IMR-90 (cell line): ENCODE results near the gene CENPT. TPM values are rescaled to one million over a fixed set of nuclear protein-coding genes. Genes with fewer than 3 reads are reported as not detected.

Experiments used
- ATAC-seq: fragments of 200-7000 bp; cut with Tn5 transposase; 2 replicates; pipeline ENCODE4 v1.9.1; 2020; ENCODE audit warnings: low read depth, mild to moderate bottlenecking, moderate library complexity
- BruUV-seq: library from RNA; stranded (reverse); fragments of 400-500 nt; replicated peaks from 2 replicates; lab custom pipeline; 2021; lab: Mats Ljungman, UMichigan
- CTCF ChIA-PET: fragments of 300-600 bp; formaldehyde crosslinking; extraction: SDS; loops from one replicate; lab custom pipeline; 2021; ENCODE audit warnings: antibody characterized with exemption; lab: Yijun Ruan, JAX
- POLR2A ChIA-PET: fragments of 300-600 bp; sonication (Branson Sonifier 250); formaldehyde crosslinking; loops from one replicate; lab custom pipeline; 2022; ENCODE audit warnings: antibody characterized with exemption; ENCODE audit not compliant: unreplicated experiment; lab: Charles Lee
- DNase-seq: peaks from one replicate; pipeline ENCODE4 v3.0.0; 2013
- H2AFZ ChIP-seq: replicated peaks from 2 replicates; pipeline ENCODE3; 2013; ENCODE audit warnings: low read length, mild to moderate bottlenecking; ENCODE audit not compliant: poor library complexity
- H2AK5ac ChIP-seq: 2 replicates; pipeline ENCODE4 v1.6.1; 2013; ENCODE audit warnings: low read depth, low read length, inconsistent platforms
- H2AK9ac ChIP-seq: replicated peaks from 2 replicates; pipeline ENCODE3; 2013; ENCODE audit warnings: mild to moderate bottlenecking, low read depth, low read length, moderate library complexity; ENCODE audit not compliant: poor library complexity
- H2BK120ac ChIP-seq: 2 replicates; pipeline ENCODE4 v1.6.1; 2013; ENCODE audit warnings: low read depth, low read length, inconsistent platforms
- H2BK15ac ChIP-seq: 3 replicates; pipeline ENCODE4 v1.6.1; 2013; ENCODE audit warnings: low read depth, low read length, inconsistent platforms
- H2BK20ac ChIP-seq: 2 replicates; pipeline ENCODE4 v1.6.1; 2013; ENCODE audit warnings: low read depth, mild to moderate bottlenecking, inconsistent platforms, low read length, moderate library complexity
- H2BK5ac ChIP-seq: 2 replicates; pipeline ENCODE4 v1.6.1; 2013; ENCODE audit warnings: mild to moderate bottlenecking, low read depth, low read length, inconsistent platforms; ENCODE audit not compliant: poor library complexity, severe bottlenecking
- H3K14ac ChIP-seq: replicated peaks from 2 replicates; pipeline ENCODE4 v1.6.1; 2013; ENCODE audit warnings: low read depth, low read length, inconsistent platforms
- H3K18ac ChIP-seq: 2 replicates; pipeline ENCODE4 v1.6.1; 2013; ENCODE audit warnings: low read depth, low read length, control low read depth
- H3K23ac ChIP-seq: 2 replicates; pipeline ENCODE4 v1.6.1; 2013; ENCODE audit warnings: low read depth, low read length, inconsistent platforms
- H3K27ac ChIP-seq: 2 replicates; pipeline ENCODE4 v1.5.1; 2013; ENCODE audit warnings: mild to moderate bottlenecking, control low read depth, low read length; ENCODE audit not compliant: insufficient read depth
- H3K27me3 ChIP-seq: 2 replicates; pipeline ENCODE4 v1.6.1; 2013; ENCODE audit warnings: low read length; ENCODE audit not compliant: control insufficient read depth, insufficient read depth
- H3K36me3 ChIP-seq: 2 replicates; pipeline ENCODE4 v1.6.1; 2013; ENCODE audit warnings: low read length, mixed read lengths; ENCODE audit not compliant: control insufficient read depth, insufficient read depth
- H3K4ac ChIP-seq: 2 replicates; pipeline ENCODE4 v1.6.1; 2013; ENCODE audit warnings: low read depth, low read length, inconsistent platforms
- H3K4me1 ChIP-seq: 2 replicates; pipeline ENCODE4 v1.6.1; 2013; ENCODE audit warnings: low read length, mixed read lengths; ENCODE audit not compliant: control insufficient read depth, insufficient read depth
- H3K4me2 ChIP-seq: 2 replicates; pipeline ENCODE4 v1.6.1; 2013; ENCODE audit warnings: low read depth, mild to moderate bottlenecking, control low read depth, low read length, moderate library complexity
- H3K4me3 ChIP-seq: 2 replicates; pipeline ENCODE4 v1.5.1; 2013; ENCODE audit warnings: low read depth, mild to moderate bottlenecking, control low read depth, low read length, moderate library complexity; ENCODE audit not compliant: insufficient read depth
- H3K56ac ChIP-seq: 2 replicates; pipeline ENCODE4 v1.6.1; 2013; ENCODE audit warnings: low read length, inconsistent platforms; ENCODE audit not compliant: insufficient read depth; ENCODE audit errors: extremely low read depth
- H3K79me1 ChIP-seq, 2 experiments: 2 replicates each; pipeline ENCODE4 v1.6.1; 2013; ENCODE audit warnings: low read length in 2 of 2, inconsistent platforms in 1 of 2, low read depth in 1 of 2
- H3K9ac ChIP-seq: 2 replicates; pipeline ENCODE4 v1.6.1; 2013; ENCODE audit warnings: low read depth, low read length, control low read depth
- H3K9me1 ChIP-seq: 2 replicates; pipeline ENCODE4 v1.6.1; 2013; ENCODE audit warnings: low read length, inconsistent platforms; ENCODE audit not compliant: insufficient read depth
- H3K9me3 ChIP-seq: 2 replicates; pipeline ENCODE4 v1.6.1; 2013; ENCODE audit warnings: low read length; ENCODE audit not compliant: control insufficient read depth, insufficient read depth
- H4K20me1 ChIP-seq: 2 replicates; pipeline ENCODE4 v1.6.1; 2013; ENCODE audit warnings: low read length, inconsistent platforms; ENCODE audit not compliant: insufficient read depth
- H4K5ac ChIP-seq: 2 replicates; pipeline ENCODE4 v1.6.1; 2013; ENCODE audit warnings: mild to moderate bottlenecking, low read depth, low read length, control low read depth
- H4K8ac ChIP-seq, 2 experiments: 2 replicates each; pipeline ENCODE4 v1.6.1; 2013; ENCODE audit warnings: low read depth in 2 of 2, low read length in 2 of 2, control low read depth in 1 of 2, inconsistent platforms in 1 of 2
- H4K91ac ChIP-seq: 2 replicates; pipeline ENCODE4 v1.6.1; 2013; ENCODE audit warnings: low read depth, low read length, inconsistent platforms; ENCODE audit not compliant: insufficient read depth
- BHLHE40 ChIP-seq: fragments of 150-350 bp; IDR thresholded peaks from 2 replicates; pipeline ENCODE4 v1.6.1; 2016; ENCODE audit warnings: mild to moderate bottlenecking, low read depth, low read length
- CEBPB ChIP-seq: IDR thresholded peaks from 2 replicates; pipeline ENCODE4 v1.6.1; 2012; ENCODE audit warnings: low read depth, low read length, improper control_type of control experiment
- CHD1 ChIP-seq: IDR thresholded peaks from 2 replicates; pipeline ENCODE4 v1.6.1; 2012; ENCODE audit warnings: low read depth, low read length, improper control_type of control experiment
- CTCF ChIP-seq: conservative IDR thresholded peaks from 2 replicates; pipeline ENCODE4 v1.5.1; 2012; ENCODE audit warnings: mild to moderate bottlenecking, low read depth, low read length, improper control_type of control experiment
- FOS ChIP-seq: fragments of 150-350 bp; IDR thresholded peaks from 2 replicates; pipeline ENCODE4 v1.6.1; 2016; ENCODE audit warnings: low read depth, low read length
- MAFK ChIP-seq: IDR thresholded peaks from 2 replicates; pipeline ENCODE4 v1.6.1; 2012; ENCODE audit warnings: low read depth, low read length, improper control_type of control experiment
- MAZ ChIP-seq: IDR thresholded peaks from 2 replicates; pipeline ENCODE4 v1.6.1; 2012; ENCODE audit warnings: low read depth, mild to moderate bottlenecking, low read length, improper control_type of control experiment, moderate library complexity, borderline replicate concordance
- MXI1 ChIP-seq: IDR thresholded peaks from 2 replicates; pipeline ENCODE4 v1.6.1; 2012; ENCODE audit warnings: low read depth, mild to moderate bottlenecking, low read length, moderate library complexity, borderline replicate concordance
- NFE2L2 ChIP-seq: fragments of 150-350 bp; IDR thresholded peaks from 2 replicates; pipeline ENCODE4 v1.6.1; 2016; ENCODE audit warnings: low read depth, mild to moderate bottlenecking, low read length
- RAD21 ChIP-seq: IDR thresholded peaks from 2 replicates; pipeline ENCODE4 v1.6.1; 2012; ENCODE audit warnings: low read length, improper control_type of control experiment
- RCOR1 ChIP-seq: IDR thresholded peaks from 2 replicates; pipeline ENCODE4 v1.6.1; 2012; ENCODE audit warnings: mild to moderate bottlenecking, low read length, improper control_type of control experiment; ENCODE audit not compliant: insufficient replicate concordance
- RFX5 ChIP-seq: IDR thresholded peaks from 2 replicates; pipeline ENCODE4 v1.8.0; 2012; ENCODE audit warnings: low read depth, mild to moderate bottlenecking, low read length, moderate library complexity
- SMC3 ChIP-seq: fragments of 150-350 bp; IDR thresholded peaks from 2 replicates; pipeline ENCODE4 v1.6.1; 2016; ENCODE audit warnings: low read depth, mild to moderate bottlenecking, antibody characterized with exemption, low read length, moderate library complexity
- USF2 ChIP-seq: fragments of 150-350 bp; IDR thresholded peaks from 2 replicates; pipeline ENCODE4 v1.6.1; 2017; ENCODE audit warnings: mild to moderate bottlenecking, antibody characterized with exemption, low read length, low read depth
- WGBS, 2 experiments: methylation state at CpG; one replicate each; pipeline versions ENCODE4 v1.1.5 to v1.1.7; 2013; ENCODE audit warnings: missing lambda C conversion rate in 2 of 2; ENCODE audit not compliant: insufficient read length in 1 of 2; ENCODE audit errors: extremely low coverage in 2 of 2; 5-methylcytosine and 5-hydroxymethylcytosine counted together
- dilution Hi-C: fragments of 300-500 bp; cut with HindIII; formaldehyde crosslinking; loops from one replicate; pipeline ENCODE4 v1.14.3; 2018; ENCODE audit warnings: low sequenced_read_pairs; ENCODE audit not compliant: unreplicated experiment
- in situ Hi-C: fragments of 300-500 bp; cut with MboI; formaldehyde crosslinking; loops from 3 replicates; pipeline ENCODE4 v1.14.3; 2019; ENCODE audit warnings: low sequenced_read_pairs, inconsistent platforms, mixed read lengths
- intact Hi-C: fragments of 100-400 bp; cut with micrococcal nuclease; formaldehyde crosslinking; loops from 2 replicates; pipeline ENCODE4 v1.10.0; 2022
- polyA plus RNA-seq, 3 experiments: library from polyadenylated mRNA; depleted of rRNA; stranded (reverse); fragments of >200 nt; gene quantifications; 2 replicates each; pipeline ENCODE4 v1.2.3, GENCODE V29; 2012; ENCODE audit warnings: low replicate concordance in 1 of 3
- total RNA-seq: library from RNA; depleted of rRNA; stranded (reverse); fragments of >200 nt; gene quantifications from 2 replicates; pipeline ENCODE4 v1.2.3, GENCODE V29; 2012
- TF ChIP-seq, protein P1 (sequence below): fragments of 150-350 bp; IDR thresholded peaks from 2 replicates; pipeline ENCODE4 v1.6.1; 2016; ENCODE audit warnings: low read depth, mild to moderate bottlenecking, low read length, moderate library complexity, borderline replicate concordance

Gene CENPT
- total and polyA plus RNA-seq, 2 of the 4 experiments (the other 2 are of a cell fraction) = 33.3 to 83.1 TPM

- Histone ChIP-seq H2AK9ac (peak overlapping the region; percentile 89), H2BK5ac (no peak overlapping the region), H2BK15ac (no peak overlapping the region), H3K4me3 (peak overlapping the region; percentile 76), H3K79me1 (peaks cover 24 to 64% of the 10 kb centered on the region in 2 experiments), H3K4me2 (peak overlapping the region; percentile 98), H3K27me3 (no peaks in the 10 kb centered on the region), H2BK120ac (no peak overlapping the region), H3K9me1 (peaks cover 18% of the 10 kb centered on the region), H3K9me3 (no peaks in the 10 kb centered on the region), H3K27ac (no peak overlapping the region), H4K5ac (no peak overlapping the region), H3K56ac (no peak overlapping the region), H2AK5ac (no peak overlapping the region), H3K36me3 (peaks cover 9% of the 10 kb centered on the region), H3K4ac (peak overlapping the region; percentile 17), H4K91ac (no peak overlapping the region), H3K9ac (no peak overlapping the region), H4K8ac (no peak overlapping the region), H2BK20ac (no peak overlapping the region), H3K23ac (no peak overlapping the region), H2AFZ (peak overlapping the region; percentile 56), H4K20me1 (peaks cover 20% of the 10 kb centered on the region; the same call in 1 of the 2 replicates), H3K18ac (no peak overlapping the region), H3K14ac (no peak overlapping the region), H3K4me1 (peaks cover 6% of the 10 kb centered on the region)
- ATAC-seq (no peak), DNase-seq (peak; percentile 34)
- intact Hi-C loops (loop anchor here (5.0 to 10.0 kb wide), 3 partner anchors 88 to 280 kb away; partner anchors contain the start of genes GFOD2 and RIPOR1), in situ Hi-C loops (no loop called here), dilution Hi-C loops (no loop called here)
- no CpG with 5 or more reads among the region's 4 CpGs for WGBS, 2 experiments
- no TSS peak for BruUV-seq
- ChIA-PET CTCF (no interaction called here), POLR2A (no interaction called here)
- TF ChIP-seq RCOR1 = no peak
- no peak for TF ChIP-seq RAD21
- no peak for TF ChIP-seq CHD1
- no peak for TF ChIP-seq FOS
- no peak for TF ChIP-seq BHLHE40
- TF ChIP-seq USF2 = peak; percentile 22; the same call in 1 of the 2 replicates
- TF ChIP-seq SMC3 = no peak
- TF ChIP-seq RFX5 = no peak
- no peak for TF ChIP-seq CTCF
- no peak for TF ChIP-seq MAFK
- TF ChIP-seq, protein P1, sequence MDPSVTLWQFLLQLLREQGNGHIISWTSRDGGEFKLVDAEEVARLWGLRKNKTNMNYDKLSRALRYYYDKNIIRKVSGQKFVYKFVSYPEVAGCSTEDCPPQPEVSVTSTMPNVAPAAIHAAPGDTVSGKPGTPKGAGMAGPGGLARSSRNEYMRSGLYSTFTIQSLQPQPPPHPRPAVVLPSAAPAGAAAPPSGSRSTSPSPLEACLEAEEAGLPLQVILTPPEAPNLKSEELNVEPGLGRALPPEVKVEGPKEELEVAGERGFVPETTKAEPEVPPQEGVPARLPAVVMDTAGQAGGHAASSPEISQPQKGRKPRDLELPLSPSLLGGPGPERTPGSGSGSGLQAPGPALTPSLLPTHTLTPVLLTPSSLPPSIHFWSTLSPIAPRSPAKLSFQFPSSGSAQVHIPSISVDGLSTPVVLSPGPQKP = no peak
- no peak for TF ChIP-seq MAZ
- peak; percentile 26; the same call in 1 of the 2 replicates for TF ChIP-seq MXI1
- TF ChIP-seq CEBPB = no peak
- no peak for TF ChIP-seq NFE2L2
Measured at GRCh38 chr16:67804853-67805542, 42.5 kb downstream of the CENPT start.
